NCI-H2171 (cell line): ENCODE results near the gene SLC2A1.

Experiments used
- DNase-seq: peaks from one replicate; lab custom pipeline; 2025; lab: John Stamatoyannopoulos, UW

The SLC2A1 gene

DNA sequence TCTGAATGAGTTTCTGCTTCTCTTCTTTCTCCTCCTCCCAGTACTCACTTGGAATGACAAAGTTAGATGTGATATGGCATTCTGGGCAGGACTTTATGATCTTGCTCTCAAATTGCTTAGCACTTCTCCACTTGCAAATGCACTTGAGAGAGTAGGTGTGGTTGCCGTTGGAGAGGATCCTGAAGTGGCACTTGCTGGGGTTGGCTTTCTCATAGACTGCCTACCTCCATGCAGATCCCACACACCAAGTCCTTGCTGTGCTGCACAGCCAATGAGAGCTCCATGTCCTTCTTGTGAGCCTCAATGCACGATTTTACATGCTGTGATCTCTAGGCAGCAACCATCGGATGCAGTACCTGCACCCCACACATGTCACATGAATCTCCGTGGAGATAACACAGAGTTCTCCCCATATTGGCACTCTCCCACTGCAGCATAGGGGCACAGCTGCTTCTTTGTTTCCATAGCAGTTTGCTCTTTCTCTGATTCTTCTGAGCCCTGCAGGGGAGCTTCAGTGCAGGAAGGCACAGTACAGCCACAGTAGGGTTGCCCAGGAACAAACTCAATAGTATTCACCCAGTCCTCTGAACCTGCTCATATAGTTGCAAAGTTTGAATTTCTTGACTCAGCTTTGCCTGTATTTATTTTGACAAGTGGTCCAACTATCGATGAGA is 67.1 kb downstream of the SLC2A1 start:
- DNase-seq = no peak

DNA sequence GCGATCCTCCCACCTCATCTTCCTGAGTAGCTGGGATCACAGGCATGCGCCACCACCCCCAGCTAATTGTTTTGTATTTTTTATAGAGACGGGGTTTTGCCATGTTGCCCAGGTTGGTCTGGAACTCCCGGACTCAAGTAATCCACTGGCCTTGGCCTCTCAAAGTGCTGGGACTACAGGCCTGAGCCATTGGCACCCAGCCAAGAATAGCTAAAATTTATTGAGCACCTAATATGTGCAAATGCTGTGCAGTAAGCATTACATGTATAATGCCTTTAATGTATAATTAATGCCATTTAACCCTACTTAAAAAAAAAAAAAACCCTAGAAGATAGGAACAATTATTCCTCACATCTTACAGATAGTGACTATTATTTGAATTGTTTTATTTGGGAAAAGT is 69.4 kb downstream of the SLC2A1 start:
- DNase-seq = no peak

DNA sequence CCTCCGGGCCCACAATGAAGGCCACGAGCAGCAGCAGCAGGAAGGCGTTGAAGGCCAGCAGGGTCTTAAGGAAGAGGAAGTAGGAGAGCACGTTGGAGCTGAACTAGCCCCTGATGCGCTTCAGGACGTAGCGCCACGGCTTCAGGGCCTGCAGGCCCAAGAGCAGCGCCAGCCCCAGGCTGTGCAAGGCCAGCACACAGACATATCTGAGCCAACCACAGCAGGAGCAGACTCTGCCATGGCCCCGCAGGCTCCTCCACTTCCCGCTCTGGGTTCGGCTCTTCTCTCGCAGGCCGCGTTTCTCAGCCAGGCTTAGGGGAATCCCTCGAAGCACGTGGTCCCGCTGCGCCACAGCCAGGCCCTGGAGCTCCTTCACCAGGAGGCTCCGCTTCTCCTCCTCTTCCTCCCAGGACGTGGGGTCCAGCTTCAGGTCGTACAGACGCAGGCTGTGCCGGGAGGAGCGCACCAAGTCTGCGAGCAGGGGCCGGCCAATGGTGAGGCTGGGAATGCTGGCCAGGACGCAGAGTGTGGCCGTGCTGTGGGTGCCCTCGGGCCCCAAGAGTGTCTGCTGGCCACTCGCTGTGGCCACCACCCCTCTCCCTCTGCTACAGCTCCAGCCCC is 70.5 kb downstream of the SLC2A1 start:
- no peak for DNase-seq

DNA sequence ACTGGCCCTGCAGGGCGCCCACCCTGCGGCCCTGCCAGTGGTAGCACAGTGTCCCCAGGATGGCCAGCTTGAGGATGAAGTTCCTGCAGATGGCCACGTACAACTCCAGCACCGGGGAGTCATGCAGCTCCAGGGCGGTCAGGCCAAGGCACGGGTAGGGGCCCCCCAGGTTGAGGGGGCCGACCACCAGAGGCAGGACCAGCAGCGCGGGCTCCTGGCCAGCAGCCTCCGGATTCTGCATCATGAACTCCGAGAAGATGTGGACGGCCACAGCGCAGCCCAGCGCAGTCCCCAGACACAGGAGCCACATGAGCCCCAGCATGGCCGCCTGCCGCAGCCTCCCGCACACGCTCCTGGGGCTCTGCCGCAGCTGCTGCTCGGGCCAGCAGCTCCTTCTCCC is 71.3 kb downstream of the SLC2A1 start:
- DNase-seq = no peak

DNA sequence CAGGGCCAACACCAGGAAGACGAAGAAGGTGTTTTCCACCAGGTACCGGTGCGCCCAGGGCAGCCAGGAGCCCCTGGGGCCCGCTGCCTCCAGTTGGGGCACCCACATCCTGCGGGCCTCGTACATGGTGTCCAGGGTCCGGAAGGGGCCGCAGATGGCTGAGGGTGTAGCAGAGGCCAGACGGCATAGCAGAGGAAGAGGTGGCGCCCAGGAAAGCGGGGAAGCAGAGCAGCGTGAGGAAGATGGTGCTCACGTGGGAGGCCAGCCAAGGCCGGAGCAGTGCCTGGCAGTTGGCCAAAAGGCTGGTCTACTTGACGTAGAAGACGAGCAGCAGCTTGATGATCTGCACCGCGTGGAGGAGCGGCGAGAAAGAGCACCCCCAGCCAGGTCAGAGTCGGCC is 71.9 kb downstream of the SLC2A1 start:
- no peak for DNase-seq

DNA sequence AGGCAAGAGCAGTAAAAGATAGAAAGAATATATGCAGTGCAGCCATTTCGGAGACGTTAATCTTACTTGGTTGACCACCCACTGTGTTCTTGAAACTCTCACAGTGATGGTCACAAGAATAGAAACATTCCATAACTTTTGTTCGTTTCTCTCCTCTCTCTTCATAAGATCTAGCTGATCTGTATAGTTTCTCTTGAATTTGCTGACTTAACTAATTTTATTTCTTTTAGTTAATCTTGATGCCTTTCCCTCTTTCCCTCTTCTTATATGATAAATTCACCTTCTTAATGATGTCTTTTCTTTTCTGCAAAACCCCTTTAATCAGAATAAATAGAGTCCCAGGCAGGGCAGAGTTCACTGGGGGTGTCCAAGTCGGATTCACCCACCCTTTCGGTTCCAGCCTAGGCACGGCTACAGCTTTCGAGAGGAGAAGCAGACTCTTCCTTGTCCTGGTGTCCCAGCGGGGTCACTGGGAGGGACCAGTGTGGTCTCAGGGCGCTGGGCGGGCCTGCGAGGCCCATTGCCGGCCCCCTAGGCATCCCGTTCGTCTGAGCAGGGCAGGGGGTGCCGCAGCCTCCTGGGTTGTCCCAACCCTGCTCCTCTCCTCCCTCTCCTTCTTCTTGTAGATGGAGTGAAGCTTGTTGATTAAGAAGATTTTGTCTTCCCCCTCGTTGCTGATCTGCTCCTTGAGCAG is 72.5 kb downstream of the SLC2A1 start:
- DNase-seq = no peak

DNA sequence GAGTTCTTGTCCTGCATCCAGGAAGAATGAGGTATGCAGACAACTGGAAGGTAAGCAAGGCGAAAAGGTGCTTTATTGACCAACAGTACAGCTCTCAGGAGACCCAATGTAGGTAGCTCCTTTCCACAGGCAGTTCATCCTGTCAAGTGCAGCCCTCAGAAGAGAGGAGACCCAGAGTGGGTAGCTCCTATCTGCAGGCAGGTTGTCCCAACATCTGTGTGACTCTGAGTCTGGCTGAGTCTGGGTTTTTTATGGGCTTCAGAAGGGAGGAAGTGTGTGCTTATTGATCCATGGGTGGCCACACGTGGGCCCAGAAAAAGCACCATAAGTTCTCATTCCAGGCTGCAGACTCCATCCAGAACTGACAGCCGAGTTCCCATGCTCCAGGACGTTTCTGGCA is 78.3 kb downstream of the SLC2A1 start:
- no peak for DNase-seq

DNA sequence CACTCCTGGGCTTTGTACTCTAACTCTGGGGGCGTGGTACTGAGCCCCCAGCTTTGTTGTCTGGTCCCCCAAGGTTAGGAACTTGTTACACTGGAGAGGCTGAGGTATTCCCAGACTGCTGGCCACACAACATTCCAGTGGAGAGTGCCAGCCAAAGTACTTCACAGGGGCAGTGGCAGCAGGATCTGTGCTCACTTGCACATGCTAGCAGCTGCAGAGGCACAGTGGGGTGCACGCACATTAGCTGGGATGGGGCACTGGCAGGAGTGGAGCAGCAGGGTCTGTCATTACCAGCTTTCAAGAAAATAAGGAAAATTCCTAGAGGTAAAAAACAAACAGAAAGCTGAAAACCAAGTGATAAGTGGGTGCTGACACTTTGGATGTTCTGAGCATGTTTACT is 81.3 kb downstream of the SLC2A1 start:
- no peak for DNase-seq

DNA sequence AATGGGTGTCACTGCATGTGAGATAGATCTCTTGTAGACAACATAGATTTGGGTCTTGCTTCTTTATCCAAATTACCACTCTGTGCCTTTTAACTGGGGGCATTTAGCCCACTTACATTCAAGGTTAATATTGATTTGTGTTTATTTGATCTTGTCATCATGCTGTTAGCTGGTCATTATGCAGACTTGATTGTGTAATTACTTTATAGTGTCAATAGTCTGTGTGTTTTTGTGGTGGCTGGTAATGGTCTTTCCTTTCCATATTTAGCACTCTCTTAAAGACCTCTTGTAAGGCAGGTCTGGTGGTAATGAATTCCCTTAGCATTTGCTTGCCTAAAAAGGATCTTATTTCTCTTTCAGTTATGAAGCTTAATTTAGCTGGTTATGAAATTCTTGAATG is 82.7 kb downstream of the SLC2A1 start:
- DNase-seq = no peak
